Measurements from ENCODE around the gene ELAVL1. TPM values are rescaled to one million over a fixed set of nuclear protein-coding genes. Genes with fewer than 3 reads are reported as not detected.

ELAVL1 gene
- total and polyA plus RNA-seq, 2 experiments from 2014 or later = 81.6 to 143 TPM

DNA sequence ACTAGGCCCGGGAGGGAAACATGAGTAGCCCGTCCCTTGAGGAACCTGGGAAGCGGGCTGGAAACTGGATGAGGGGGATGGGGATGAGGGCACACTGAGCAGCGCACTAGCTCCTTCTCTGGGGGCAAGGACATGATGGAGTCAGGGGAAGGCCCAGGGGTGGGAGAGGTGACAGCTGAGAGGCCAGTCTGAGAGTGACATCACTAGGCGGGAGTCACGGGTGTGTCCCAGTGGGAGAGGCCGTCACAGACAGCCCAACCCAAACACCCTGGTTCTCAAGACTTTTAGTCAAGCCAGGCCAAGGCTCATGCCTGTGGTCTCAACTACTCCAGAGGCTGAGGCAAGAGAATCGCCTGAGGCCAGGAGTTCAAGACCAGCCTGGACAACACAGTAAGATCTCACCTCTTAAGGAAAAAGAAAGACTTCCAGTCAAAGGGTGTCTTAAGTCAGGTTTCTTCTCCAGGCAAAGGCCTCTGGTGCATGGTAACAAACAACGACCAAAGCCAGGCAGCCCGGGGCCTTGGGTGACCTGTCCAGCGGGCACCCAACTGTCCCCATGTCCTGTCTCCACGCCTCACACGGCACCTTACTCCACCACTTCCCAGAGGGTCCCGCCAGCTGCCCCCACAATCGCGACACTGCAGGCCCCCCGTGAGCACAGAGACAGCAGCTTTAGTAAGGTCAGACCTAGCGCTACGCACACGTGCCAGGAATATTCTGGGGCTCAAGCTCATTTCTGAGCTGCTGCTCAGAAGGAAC lies 36.5 kb downstream of the ELAVL1 start (continued):
- TF ChIP-seq, protein P1, sequence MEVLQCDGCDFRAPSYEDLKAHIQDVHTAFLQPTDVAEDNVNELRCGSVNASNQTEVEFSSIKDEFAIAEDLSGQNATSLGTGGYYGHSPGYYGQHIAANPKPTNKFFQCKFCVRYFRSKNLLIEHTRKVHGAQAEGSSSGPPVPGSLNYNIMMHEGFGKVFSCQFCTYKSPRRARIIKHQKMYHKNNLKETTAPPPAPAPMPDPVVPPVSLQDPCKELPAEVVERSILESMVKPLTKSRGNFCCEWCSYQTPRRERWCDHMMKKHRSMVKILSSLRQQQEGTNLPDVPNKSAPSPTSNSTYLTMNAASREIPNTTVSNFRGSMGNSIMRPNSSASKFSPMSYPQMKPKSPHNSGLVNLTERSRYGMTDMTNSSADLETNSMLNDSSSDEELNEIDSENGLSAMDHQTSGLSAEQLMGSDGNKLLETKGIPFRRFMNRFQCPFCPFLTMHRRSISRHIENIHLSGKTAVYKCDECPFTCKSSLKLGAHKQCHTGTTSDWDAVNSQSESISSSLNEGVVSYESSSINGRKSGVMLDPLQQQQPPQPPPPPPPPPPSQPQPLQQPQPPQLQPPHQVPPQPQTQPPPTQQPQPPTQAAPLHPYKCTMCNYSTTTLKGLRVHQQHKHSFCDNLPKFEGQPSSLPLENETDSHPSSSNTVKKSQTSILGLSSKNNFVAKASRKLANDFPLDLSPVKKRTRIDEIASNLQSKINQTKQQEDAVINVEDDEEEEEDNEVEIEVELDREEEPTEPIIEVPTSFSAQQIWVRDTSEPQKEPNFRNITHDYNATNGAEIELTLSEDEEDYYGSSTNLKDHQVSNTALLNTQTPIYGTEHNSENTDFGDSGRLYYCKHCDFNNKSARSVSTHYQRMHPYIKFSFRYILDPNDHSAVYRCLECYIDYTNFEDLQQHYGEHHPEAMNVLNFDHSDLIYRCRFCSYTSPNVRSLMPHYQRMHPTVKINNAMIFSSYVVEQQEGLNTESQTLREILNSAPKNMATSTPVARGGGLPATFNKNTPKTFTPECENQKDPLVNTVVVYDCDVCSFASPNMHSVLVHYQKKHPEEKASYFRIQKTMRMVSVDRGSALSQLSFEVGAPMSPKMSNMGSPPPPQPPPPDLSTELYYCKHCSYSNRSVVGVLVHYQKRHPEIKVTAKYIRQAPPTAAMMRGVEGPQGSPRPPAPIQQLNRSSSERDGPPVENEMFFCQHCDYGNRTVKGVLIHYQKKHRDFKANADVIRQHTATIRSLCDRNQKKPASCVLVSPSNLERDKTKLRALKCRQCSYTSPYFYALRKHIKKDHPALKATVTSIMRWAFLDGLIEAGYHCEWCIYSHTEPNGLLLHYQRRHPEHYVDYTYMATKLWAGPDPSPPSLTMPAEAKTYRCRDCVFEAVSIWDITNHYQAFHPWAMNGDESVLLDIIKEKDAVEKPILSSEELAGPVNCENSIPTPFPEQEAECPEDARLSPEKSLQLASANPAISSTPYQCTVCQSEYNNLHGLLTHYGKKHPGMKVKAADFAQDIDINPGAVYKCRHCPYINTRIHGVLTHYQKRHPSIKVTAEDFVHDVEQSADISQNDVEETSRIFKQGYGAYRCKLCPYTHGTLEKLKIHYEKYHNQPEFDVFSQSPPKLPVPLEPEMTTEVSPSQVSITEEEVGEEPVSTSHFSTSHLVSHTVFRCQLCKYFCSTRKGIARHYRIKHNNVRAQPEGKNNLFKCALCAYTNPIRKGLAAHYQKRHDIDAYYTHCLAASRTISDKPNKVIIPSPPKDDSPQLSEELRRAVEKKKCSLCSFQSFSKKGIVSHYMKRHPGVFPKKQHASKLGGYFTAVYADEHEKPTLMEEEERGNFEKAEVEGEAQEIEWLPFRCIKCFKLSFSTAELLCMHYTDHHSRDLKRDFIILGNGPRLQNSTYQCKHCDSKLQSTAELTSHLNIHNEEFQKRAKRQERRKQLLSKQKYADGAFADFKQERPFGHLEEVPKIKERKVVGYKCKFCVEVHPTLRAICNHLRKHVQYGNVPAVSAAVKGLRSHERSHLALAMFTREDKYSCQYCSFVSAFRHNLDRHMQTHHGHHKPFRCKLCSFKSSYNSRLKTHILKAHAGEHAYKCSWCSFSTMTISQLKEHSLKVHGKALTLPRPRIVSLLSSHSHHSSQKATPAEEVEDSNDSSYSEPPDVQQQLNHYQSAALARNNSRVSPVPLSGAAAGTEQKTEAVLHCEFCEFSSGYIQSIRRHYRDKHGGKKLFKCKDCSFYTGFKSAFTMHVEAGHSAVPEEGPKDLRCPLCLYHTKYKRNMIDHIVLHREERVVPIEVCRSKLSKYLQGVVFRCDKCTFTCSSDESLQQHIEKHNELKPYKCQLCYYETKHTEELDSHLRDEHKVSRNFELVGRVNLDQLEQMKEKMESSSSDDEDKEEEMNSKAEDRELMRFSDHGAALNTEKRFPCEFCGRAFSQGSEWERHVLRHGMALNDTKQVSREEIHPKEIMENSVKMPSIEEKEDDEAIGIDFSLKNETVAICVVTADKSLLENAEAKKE (CRISPR knock-in tag; IDR thresholded peaks at IDR 0.05) = no peak
- TF ChIP-seq JUNB (IDR thresholded peaks at IDR 0.05; ENCODE audit: unreplicated experiment) = no peak
- TF ChIP-seq ZNF331 (CRISPR knock-in tag; IDR thresholded peaks at IDR 0.05; ENCODE audit: low read depth) = no peak
- TF ChIP-seq POLR2AphosphoS5 (IDR thresholded peaks at IDR 0.05; ENCODE audit: low read depth) = no peak
- TF ChIP-seq, protein P2, sequence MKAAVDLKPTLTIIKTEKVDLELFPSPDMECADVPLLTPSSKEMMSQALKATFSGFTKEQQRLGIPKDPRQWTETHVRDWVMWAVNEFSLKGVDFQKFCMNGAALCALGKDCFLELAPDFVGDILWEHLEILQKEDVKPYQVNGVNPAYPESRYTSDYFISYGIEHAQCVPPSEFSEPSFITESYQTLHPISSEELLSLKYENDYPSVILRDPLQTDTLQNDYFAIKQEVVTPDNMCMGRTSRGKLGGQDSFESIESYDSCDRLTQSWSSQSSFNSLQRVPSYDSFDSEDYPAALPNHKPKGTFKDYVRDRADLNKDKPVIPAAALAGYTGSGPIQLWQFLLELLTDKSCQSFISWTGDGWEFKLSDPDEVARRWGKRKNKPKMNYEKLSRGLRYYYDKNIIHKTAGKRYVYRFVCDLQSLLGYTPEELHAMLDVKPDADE (IDR thresholded peaks at IDR 0.05) = no peak
- TF ChIP-seq STAT1 (IDR thresholded peaks at IDR 0.05; ENCODE audit: unreplicated experiment) = no peak
- no peak for TF ChIP-seq EZH2 (IDR thresholded peaks at IDR 0.05; ENCODE audit: low read depth, unreplicated experiment)
- no peak for TF ChIP-seq CREB1 (CRISPR knock-in tag; IDR thresholded peaks at IDR 0.05; ENCODE audit: low read depth)
- no peak for TF ChIP-seq ZNF114 (CRISPR knock-in tag; IDR thresholded peaks at IDR 0.05)
